ENCODE measurements around the gene MYDGF.

MYDGF gene

DNA sequence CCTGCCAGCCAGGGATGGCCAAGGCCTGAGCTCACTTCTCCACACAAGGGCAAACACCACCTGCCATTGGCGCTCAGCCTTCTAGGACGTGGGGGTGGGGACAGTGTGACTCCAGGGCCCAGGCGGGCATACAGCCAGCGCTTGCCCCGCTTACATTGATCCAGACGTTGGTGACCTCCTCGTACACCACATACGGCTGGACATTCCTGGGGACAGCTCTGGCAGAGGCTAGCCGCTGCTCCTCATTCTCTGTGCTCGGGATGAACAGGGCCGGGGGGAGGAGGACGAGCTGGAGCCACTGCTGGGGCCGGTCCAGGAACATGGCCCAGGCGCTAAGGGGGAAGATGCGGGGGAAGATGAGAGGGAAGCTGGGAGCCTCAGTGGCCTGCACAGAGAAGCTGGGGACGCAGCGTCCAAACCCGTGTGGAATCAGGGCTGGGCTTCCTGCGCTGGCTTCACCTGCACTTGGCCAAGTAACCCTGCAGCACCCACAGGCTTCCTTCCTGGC, 25.1 kb upstream of the MYDGF start:
- Histone ChIP-seq H3K4me1 (ENCODE audit: insufficient read depth, low read length) (no peaks in the 10 kb centered on the region), H3K27ac (ENCODE audit: low read length) (no peak overlapping the region), H3K4me3 (ENCODE audit: low read length) (no peak overlapping the region), H3K9me3 (ENCODE audit: insufficient read depth, low read depth, low read length) (no peaks in the 10 kb centered on the region), H3K36me3 (ENCODE audit: insufficient read depth, low read depth, low read length) (peaks cover 87% of the 10 kb centered on the region), H3K9ac (ENCODE audit: low read depth, low read length) (no peak overlapping the region), H3K27me3 (ENCODE audit: insufficient read depth, low read length) (no peaks in the 10 kb centered on the region)

DNA sequence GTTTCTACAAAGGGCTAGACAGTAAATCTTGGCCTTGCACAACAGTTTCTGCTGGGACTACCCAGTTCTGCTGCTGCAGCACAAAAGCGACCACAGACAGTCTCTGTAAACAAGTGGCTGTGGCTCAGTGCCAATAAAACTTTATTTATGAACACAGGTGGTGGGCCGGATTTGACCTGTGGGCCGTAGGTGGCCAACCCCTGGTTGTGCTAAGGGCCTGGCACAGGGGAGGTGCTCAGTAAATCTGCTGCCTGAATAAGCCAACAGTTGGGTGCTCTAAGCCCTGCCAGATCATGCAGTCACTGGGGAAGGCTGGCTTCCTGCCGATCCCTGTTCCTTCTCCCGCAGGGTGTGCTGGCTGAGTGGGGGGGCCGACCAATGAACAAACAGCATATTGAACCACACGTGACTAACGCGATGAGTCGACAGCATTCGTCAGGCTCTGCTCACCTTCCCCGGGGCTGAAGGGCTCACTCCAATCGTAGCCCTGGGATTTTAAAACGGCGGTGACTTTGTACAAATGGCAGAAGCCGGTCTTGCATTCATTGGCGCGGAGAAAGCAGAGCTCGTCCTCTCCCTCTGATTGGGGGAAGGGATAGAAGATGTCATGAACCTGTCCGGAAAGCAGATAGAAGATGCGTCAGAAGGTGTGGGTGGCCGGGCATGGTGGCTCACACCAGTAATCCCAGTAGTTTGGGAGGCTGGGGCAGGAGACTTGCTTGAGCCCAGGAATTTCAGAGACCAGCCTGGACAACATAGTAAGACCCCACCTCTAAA, 24.3 kb upstream of the MYDGF start:
- Histone ChIP-seq H3K4me3 (ENCODE audit: low read length) (no peak overlapping the region), H3K36me3 (ENCODE audit: insufficient read depth, low read depth, low read length) (peaks cover 87% of the 10 kb centered on the region), H3K9me3 (ENCODE audit: insufficient read depth, low read depth, low read length) (no peaks in the 10 kb centered on the region), H3K9ac (ENCODE audit: low read depth, low read length) (no peak overlapping the region), H3K27me3 (ENCODE audit: insufficient read depth, low read length) (no peaks in the 10 kb centered on the region), H3K27ac (ENCODE audit: low read length) (no peak overlapping the region), H3K4me1 (ENCODE audit: insufficient read depth, low read length) (no peaks in the 10 kb centered on the region)

DNA sequence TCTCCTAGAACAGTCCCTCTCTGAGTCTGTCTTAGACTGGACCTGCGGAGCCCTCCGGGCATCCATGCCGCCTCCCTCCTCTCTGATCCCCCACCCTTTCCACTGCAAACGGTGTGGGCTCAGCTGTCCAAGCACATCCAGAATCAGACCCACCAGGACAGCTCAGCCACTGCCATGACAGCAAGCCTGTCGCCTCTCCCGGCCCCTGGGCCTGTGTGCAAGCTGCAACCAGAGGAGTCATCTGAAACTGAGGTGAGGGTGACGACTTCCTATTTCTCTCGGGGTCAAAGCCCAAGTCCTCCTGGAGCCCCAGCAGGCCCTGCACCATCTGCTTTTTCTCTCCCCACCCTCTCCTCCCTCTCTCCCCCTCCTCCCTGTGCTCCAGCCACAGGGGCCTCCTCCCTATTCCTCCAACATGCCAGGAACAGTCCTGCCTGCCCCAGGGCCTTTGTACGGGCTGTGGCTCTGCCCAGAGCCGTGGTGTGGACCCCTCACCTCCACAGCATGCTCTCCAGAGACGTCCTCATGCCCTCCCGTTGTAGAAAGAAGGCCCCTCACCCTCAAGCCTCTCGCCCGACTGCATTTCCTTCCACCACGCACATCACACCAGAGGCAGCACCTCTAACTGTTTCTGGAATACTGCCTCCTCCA, 23.5 kb upstream of the MYDGF start:
- H3K4me3 ChIP-seq (ENCODE audit: low read length) = no peak overlapping the region
- H3K36me3 ChIP-seq (ENCODE audit: insufficient read depth, low read depth, low read length) = peaks cover 87% of the 10 kb centered on the region
- no peaks in the 10 kb centered on the region for H3K4me1 ChIP-seq (ENCODE audit: insufficient read depth, low read length)
- no peaks in the 10 kb centered on the region for H3K9me3 ChIP-seq (ENCODE audit: insufficient read depth, low read depth, low read length)
- no peaks in the 10 kb centered on the region for H3K27me3 ChIP-seq (ENCODE audit: insufficient read depth, low read length)
- no peak overlapping the region for H3K27ac ChIP-seq (ENCODE audit: low read length)
- no peak overlapping the region for H3K9ac ChIP-seq (ENCODE audit: low read depth, low read length)

- Histone ChIP-seq H3K4me3 (ENCODE audit: low read length) (no peak overlapping the region), H3K9ac (ENCODE audit: low read depth, low read length) (no peak overlapping the region), H3K36me3 (ENCODE audit: insufficient read depth, low read depth, low read length) (peaks cover 87% of the 10 kb centered on the region), H3K9me3 (ENCODE audit: insufficient read depth, low read depth, low read length) (no peaks in the 10 kb centered on the region), H3K27me3 (ENCODE audit: insufficient read depth, low read length) (no peaks in the 10 kb centered on the region), H3K4me1 (ENCODE audit: insufficient read depth, low read length) (no peaks in the 10 kb centered on the region), H3K27ac (ENCODE audit: low read length) (no peak overlapping the region)
Observed at GRCh38 chr19:4693078-4693350, 22.9 kb upstream of the MYDGF start.

DNA sequence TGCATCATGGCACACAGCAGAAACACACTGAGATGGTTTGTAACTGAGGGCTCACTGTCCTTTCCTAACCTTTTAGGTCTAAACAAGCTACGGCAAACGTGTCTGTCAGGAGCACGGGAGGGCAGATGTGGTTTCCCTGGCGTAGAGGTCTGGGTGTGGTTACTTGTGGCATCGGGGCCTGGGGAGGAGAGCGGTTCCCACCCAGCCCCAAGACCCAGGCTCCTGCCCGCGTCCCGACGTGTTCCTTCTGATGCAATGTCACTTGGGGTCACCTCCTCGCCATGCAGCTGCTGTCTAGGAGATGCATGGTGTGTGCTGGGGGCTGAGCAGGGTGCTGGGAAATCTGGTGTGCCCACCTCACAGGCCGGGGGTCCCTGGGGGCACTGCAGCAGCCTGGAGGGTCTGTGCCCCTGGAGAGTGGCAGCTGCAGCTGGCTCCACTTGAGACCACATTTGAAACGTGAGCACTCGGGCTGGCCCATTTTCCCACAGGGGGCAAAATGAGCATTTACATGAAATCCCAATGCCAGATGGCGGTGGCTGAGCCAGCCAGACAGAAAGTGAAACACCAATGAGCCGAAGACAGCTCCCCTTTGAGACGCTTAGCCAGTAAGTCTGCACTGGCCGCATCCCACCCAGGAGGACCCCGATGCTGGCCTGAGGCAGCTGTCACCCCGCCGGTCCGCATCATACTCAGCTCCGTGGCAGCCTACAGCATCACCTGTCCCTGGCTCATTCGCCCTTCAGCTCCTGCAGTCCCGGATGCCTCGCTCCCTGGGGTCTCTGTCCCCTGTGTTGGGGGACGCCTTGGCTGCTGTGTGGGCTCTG, 22.3 kb upstream of the MYDGF start:
- Histone ChIP-seq H3K9ac (ENCODE audit: low read depth, low read length) (no peak overlapping the region), H3K9me3 (ENCODE audit: insufficient read depth, low read depth, low read length) (no peaks in the 10 kb centered on the region), H3K4me3 (ENCODE audit: low read length) (no peak overlapping the region), H3K4me1 (ENCODE audit: insufficient read depth, low read length) (no peaks in the 10 kb centered on the region), H3K27me3 (ENCODE audit: insufficient read depth, low read length) (no peaks in the 10 kb centered on the region), H3K27ac (ENCODE audit: low read length) (no peak overlapping the region), H3K36me3 (ENCODE audit: insufficient read depth, low read depth, low read length) (peaks cover 83% of the 10 kb centered on the region)

DNA sequence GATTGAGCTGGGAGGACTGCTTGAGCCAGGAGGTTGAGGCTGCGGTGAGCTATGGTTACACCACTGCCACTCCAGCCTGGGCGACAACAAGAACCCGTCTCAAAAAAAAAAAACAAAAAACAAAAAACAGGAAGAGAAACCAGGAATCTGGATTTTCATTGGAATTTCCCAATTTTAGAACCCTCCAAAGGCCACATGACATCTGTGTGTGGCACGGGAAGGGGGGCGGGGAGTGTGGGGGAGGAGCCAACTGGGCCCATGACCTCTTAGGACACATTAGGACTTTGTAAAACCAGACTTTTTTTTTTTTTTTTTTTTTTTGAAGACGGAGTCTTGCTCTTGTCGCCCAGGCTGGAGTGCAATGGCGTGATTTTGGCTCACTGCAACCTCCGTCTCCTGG, 21.2 kb upstream of the MYDGF start:
- Histone ChIP-seq H3K9ac (ENCODE audit: low read depth, low read length) (no peak overlapping the region), H3K27ac (ENCODE audit: low read length) (no peak overlapping the region), H3K36me3 (ENCODE audit: insufficient read depth, low read depth, low read length) (peaks cover 82% of the 10 kb centered on the region), H3K27me3 (ENCODE audit: insufficient read depth, low read length) (no peaks in the 10 kb centered on the region), H3K4me3 (ENCODE audit: low read length) (no peak overlapping the region), H3K4me1 (ENCODE audit: insufficient read depth, low read length) (no peaks in the 10 kb centered on the region), H3K9me3 (ENCODE audit: insufficient read depth, low read depth, low read length) (no peaks in the 10 kb centered on the region)

- Histone ChIP-seq H3K4me3 (ENCODE audit: low read length) (no peak overlapping the region), H3K27me3 (ENCODE audit: insufficient read depth, low read length) (no peaks in the 10 kb centered on the region), H3K9ac (ENCODE audit: low read depth, low read length) (no peak overlapping the region), H3K36me3 (ENCODE audit: insufficient read depth, low read depth, low read length) (peaks cover 75% of the 10 kb centered on the region), H3K4me1 (ENCODE audit: insufficient read depth, low read length) (no peaks in the 10 kb centered on the region), H3K9me3 (ENCODE audit: insufficient read depth, low read depth, low read length) (no peaks in the 10 kb centered on the region), H3K27ac (ENCODE audit: low read length) (no peak overlapping the region)
Observed at GRCh38 chr19:4690361-4690760, 20.2 kb upstream of the MYDGF start.

DNA sequence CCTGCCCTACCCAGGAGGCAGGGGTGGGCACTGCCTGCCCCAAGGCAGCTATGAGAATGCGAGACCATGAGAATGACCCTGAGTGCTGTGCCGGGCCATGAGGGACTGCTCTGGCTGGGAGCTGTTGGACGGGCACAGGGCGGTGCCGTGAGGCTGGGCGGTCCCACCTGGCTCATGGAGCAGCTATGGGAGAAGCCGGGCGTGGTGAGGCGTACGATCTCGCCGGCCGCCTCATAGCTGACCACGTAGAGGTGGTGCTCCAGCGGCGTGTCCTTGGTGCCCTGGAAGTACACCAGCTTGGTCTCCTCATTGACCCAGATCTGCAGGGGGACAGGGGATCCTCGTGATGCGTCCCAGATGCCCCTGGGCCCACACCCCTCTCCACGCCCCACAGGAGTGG, 19.3 kb upstream of the MYDGF start:
- Histone ChIP-seq H3K27ac (ENCODE audit: low read length) (no peak overlapping the region), H3K27me3 (ENCODE audit: insufficient read depth, low read length) (no peaks in the 10 kb centered on the region), H3K4me1 (ENCODE audit: insufficient read depth, low read length) (no peaks in the 10 kb centered on the region), H3K4me3 (ENCODE audit: low read length) (no peak overlapping the region), H3K9me3 (ENCODE audit: insufficient read depth, low read depth, low read length) (no peaks in the 10 kb centered on the region), H3K36me3 (ENCODE audit: insufficient read depth, low read depth, low read length) (peaks cover 67% of the 10 kb centered on the region), H3K9ac (ENCODE audit: low read depth, low read length) (no peak overlapping the region)

- no peak overlapping the region for H3K4me3 ChIP-seq (ENCODE audit: low read length)
- no peaks in the 10 kb centered on the region for H3K4me1 ChIP-seq (ENCODE audit: insufficient read depth, low read length)
- H3K9ac ChIP-seq (ENCODE audit: low read depth, low read length) = no peak overlapping the region
- no peak overlapping the region for H3K27ac ChIP-seq (ENCODE audit: low read length)
- peaks cover 66% of the 10 kb centered on the region for H3K36me3 ChIP-seq (ENCODE audit: insufficient read depth, low read depth, low read length)
- no peaks in the 10 kb centered on the region for H3K9me3 ChIP-seq (ENCODE audit: insufficient read depth, low read depth, low read length)
- no peaks in the 10 kb centered on the region for H3K27me3 ChIP-seq (ENCODE audit: insufficient read depth, low read length)
Observed at GRCh38 chr19:4688587-4688986, 18.4 kb upstream of the MYDGF start.

- Histone ChIP-seq H3K36me3 (ENCODE audit: insufficient read depth, low read depth, low read length) (peaks cover 56% of the 10 kb centered on the region), H3K9me3 (ENCODE audit: insufficient read depth, low read depth, low read length) (no peaks in the 10 kb centered on the region), H3K4me3 (ENCODE audit: low read length) (no peak overlapping the region), H3K27ac (ENCODE audit: low read length) (no peak overlapping the region), H3K4me1 (ENCODE audit: insufficient read depth, low read length) (no peaks in the 10 kb centered on the region), H3K9ac (ENCODE audit: low read depth, low read length) (no peak overlapping the region), H3K27me3 (ENCODE audit: insufficient read depth, low read length) (no peaks in the 10 kb centered on the region)
Observed at GRCh38 chr19:4687396-4687795, 17.3 kb upstream of the MYDGF start.

GRCh38 chr19:4686700-4687099, 16.6 kb upstream of the MYDGF start:
- Histone ChIP-seq H3K4me1 (ENCODE audit: insufficient read depth, low read length) (no peaks in the 10 kb centered on the region), H3K9ac (ENCODE audit: low read depth, low read length) (no peak overlapping the region), H3K36me3 (ENCODE audit: insufficient read depth, low read depth, low read length) (peaks cover 56% of the 10 kb centered on the region), H3K27me3 (ENCODE audit: insufficient read depth, low read length) (no peaks in the 10 kb centered on the region), H3K27ac (ENCODE audit: low read length) (no peak overlapping the region), H3K9me3 (ENCODE audit: insufficient read depth, low read depth, low read length) (no peaks in the 10 kb centered on the region), H3K4me3 (ENCODE audit: low read length) (no peak overlapping the region)
